SU-DHL-6 (cell line): ENCODE results near the gene LCOR.

Experiments used
- CTCF ChIP-seq: fragments of 200-600 bp; sonication (generic); IDR thresholded peaks from one replicate; pipeline ENCODE4 v1.5.1; 2017; ENCODE audit warnings: antibody characterized with exemption, mild to moderate bottlenecking, low read length, moderate library complexity; ENCODE audit not compliant: insufficient read depth, poor library complexity, severe bottlenecking
- EZH2phosphoT487 ChIP-seq: fragments of 200-600 bp; sonication (generic), shearing (Covaris generic); conservative IDR thresholded peaks from 2 replicates; pipeline ENCODE4 v1.6.1; 2018; ENCODE audit warnings: mild to moderate bottlenecking, antibody characterized with exemption, low read length, moderate library complexity, mixed read lengths

- TF ChIP-seq EZH2phosphoT487, result no peak
- TF ChIP-seq CTCF, result no peak
Observed at GRCh38 chr10:97017474-97017903, 185.4 kb downstream of the LCOR start.
